NCI-H146 treated with DMSO at 0.1 percent for 48 hours (cell line): ENCODE measurements around the gene SLC35B1.
"Not testable (repeated sequence)": the region's sequence is repeated elsewhere in the genome, so short reads cannot be mapped to it uniquely, and the experiment has no call there.

Experiments used
- DNase-seq: peaks from one replicate; lab custom pipeline; 2025; ENCODE audit not compliant: unreplicated experiment; lab: John Stamatoyannopoulos, UW

The SLC35B1 gene

GRCh38 chr17:49734515-49735490 lies 27.0 kb upstream of the SLC35B1 start:
- no peak for DNase-seq

- DNase-seq = no peak
Measured at GRCh38 chr17:49731435-49731831, 23.7 kb upstream of the SLC35B1 start.

GRCh38 chr17:49730785-49731434 lies 23.1 kb upstream of the SLC35B1 start:
- no peak for DNase-seq

- no peak for DNase-seq
Measured at GRCh38 chr17:49730078-49730784, 22.5 kb upstream of the SLC35B1 start.

- DNase-seq = no peak
Measured at GRCh38 chr17:49729069-49729468, 21.3 kb upstream of the SLC35B1 start.

GRCh38 chr17:49728425-49728824 lies 20.7 kb upstream of the SLC35B1 start:
- no peak for DNase-seq

GRCh38 chr17:49727380-49727779 lies 19.6 kb upstream of the SLC35B1 start:
- no peak for DNase-seq

- DNase-seq = no peak
Measured at GRCh38 chr17:49725452-49726130, 17.8 kb upstream of the SLC35B1 start.

GRCh38 chr17:49724552-49724951 lies 16.8 kb upstream of the SLC35B1 start:
- not testable (repeated sequence) for DNase-seq

GRCh38 chr17:49723423-49723822 lies 15.7 kb upstream of the SLC35B1 start:
- no peak for DNase-seq

- no peak for DNase-seq
Measured at GRCh38 chr17:49722066-49722465, 14.3 kb upstream of the SLC35B1 start.

GRCh38 chr17:49717371-49717861 lies 9.7 kb upstream of the SLC35B1 start:
- no peak for DNase-seq

GRCh38 chr17:49716668-49717364 lies 9.1 kb upstream of the SLC35B1 start:
- DNase-seq = no peak

GRCh38 chr17:49715717-49716279 lies 8.0 kb upstream of the SLC35B1 start:
- peak; percentile 77 for DNase-seq

- no peak for DNase-seq
Measured at GRCh38 chr17:49715216-49715615, 7.5 kb upstream of the SLC35B1 start.

- DNase-seq = peak; percentile 25
Measured at GRCh38 chr17:49708515-49709183, 885 bp upstream of the SLC35B1 start.

GRCh38 chr17:49707246-49707607 lies 537 bp downstream of the SLC35B1 start:
- no peak for DNase-seq

GRCh38 chr17:49705254-49705653 lies 2.5 kb downstream of the SLC35B1 start:
- DNase-seq = no peak

- no peak for DNase-seq
Measured at GRCh38 chr17:49703557-49704277, 4.0 kb downstream of the SLC35B1 start.
